Measurements from ENCODE around the gene TBC1D4.

DNA sequence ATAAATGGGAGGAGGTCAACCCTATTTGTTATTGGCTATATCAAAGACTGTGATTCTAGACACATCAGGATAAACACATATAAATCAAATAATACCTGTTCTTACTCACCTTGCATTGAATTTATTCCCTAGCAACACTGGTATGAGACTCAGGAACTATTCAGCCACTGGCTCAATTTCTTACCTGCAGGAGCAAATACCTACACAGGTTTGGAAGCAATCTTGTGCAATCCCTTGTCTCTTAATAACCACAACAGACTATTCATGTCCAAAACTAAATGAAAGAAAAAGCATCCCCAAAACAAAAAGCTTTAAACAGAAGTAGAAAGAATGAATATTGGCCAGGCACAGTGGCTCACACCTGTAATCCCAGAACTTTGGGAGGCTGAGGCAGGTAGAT, 55.5 kb downstream of the TBC1D4 start:
- TF ChIP-seq, protein P1, sequence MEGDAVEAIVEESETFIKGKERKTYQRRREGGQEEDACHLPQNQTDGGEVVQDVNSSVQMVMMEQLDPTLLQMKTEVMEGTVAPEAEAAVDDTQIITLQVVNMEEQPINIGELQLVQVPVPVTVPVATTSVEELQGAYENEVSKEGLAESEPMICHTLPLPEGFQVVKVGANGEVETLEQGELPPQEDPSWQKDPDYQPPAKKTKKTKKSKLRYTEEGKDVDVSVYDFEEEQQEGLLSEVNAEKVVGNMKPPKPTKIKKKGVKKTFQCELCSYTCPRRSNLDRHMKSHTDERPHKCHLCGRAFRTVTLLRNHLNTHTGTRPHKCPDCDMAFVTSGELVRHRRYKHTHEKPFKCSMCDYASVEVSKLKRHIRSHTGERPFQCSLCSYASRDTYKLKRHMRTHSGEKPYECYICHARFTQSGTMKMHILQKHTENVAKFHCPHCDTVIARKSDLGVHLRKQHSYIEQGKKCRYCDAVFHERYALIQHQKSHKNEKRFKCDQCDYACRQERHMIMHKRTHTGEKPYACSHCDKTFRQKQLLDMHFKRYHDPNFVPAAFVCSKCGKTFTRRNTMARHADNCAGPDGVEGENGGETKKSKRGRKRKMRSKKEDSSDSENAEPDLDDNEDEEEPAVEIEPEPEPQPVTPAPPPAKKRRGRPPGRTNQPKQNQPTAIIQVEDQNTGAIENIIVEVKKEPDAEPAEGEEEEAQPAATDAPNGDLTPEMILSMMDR (IDR thresholded peaks at IDR 0.05): no peak
- no peak for TF ChIP-seq POLR2A (IDR thresholded peaks at IDR 0.05)
